SK-N-SH treated with all-trans-retinoic acid at 6 μM for 48 hours (cell line): ENCODE results near the gene NOL3.
A peak's percentile ranks its signal among the peaks of the same experiment; 100 is the strongest.

Experiments
- ATAC-seq: fragments of 200-7000 bp; cut with Tn5 transposase; 3 replicates; pipeline ENCODE4 v1.9.1; 2020; ENCODE audit warnings: mild to moderate bottlenecking, moderate library complexity
- BACH2 ChIP-seq: fragments of 250-450 bp; sonication (Bioruptor Pico); IDR thresholded peaks from 2 replicates; pipeline ENCODE4 v1.9.0; 2021; ENCODE audit warnings: mild to moderate bottlenecking, borderline replicate concordance
- CSDC2 ChIP-seq: fragments of 250-450 bp; sonication (Bioruptor Pico); IDR thresholded peaks from 2 replicates; pipeline ENCODE4 v1.5.0; 2020; ENCODE audit warnings: mild to moderate bottlenecking, moderate library complexity
- ESRRG ChIP-seq: fragments of 250-450 bp; sonication (Bioruptor Pico); IDR thresholded peaks from 2 replicates; pipeline ENCODE4 v1.6.1; 2021; ENCODE audit warnings: mild to moderate bottlenecking
- GLIS3 ChIP-seq: fragments of 250-450 bp; sonication (Bioruptor Pico); IDR thresholded peaks from 2 replicates; pipeline ENCODE4 v1.5.0; 2020; ENCODE audit warnings: mild to moderate bottlenecking, moderate library complexity
- ISL1 ChIP-seq: fragments of 250-450 bp; sonication (Bioruptor Pico); IDR thresholded peaks from 2 replicates; pipeline ENCODE4 v2.1.2; 2022; ENCODE audit warnings: mild to moderate bottlenecking, moderate library complexity
- OSR1 ChIP-seq: fragments of 250-450 bp; sonication (Bioruptor Pico); IDR thresholded peaks from 2 replicates; pipeline ENCODE4 v1.8.0; 2022; ENCODE audit warnings: moderate library complexity, mild to moderate bottlenecking, inconsistent platforms
- PPARA ChIP-seq: fragments of 250-450 bp; sonication (Bioruptor Pico); IDR thresholded peaks from 2 replicates; pipeline ENCODE4 v1.5.0; 2020; ENCODE audit warnings: mild to moderate bottlenecking, borderline replicate concordance
- RARB ChIP-seq: fragments of 250-450 bp; sonication (Bioruptor Pico); IDR thresholded peaks from 2 replicates; pipeline ENCODE4 v1.8.0; 2021; ENCODE audit warnings: mild to moderate bottlenecking, moderate library complexity
- SNAI2 ChIP-seq: fragments of 250-450 bp; sonication (Bioruptor Pico); IDR thresholded peaks from 2 replicates; pipeline ENCODE4 v1.5.0; 2020; ENCODE audit warnings: mild to moderate bottlenecking, moderate library complexity
- TCF4 ChIP-seq: fragments of 250-450 bp; sonication (Bioruptor Pico); IDR thresholded peaks from 2 replicates; pipeline ENCODE4 v1.8.0; 2021; ENCODE audit warnings: mild to moderate bottlenecking, moderate library complexity, borderline replicate concordance
- ZC3H10 ChIP-seq: fragments of 250-450 bp; sonication (Bioruptor Pico); IDR thresholded peaks from 2 replicates; pipeline ENCODE4 v1.5.1; 2021; ENCODE audit warnings: mild to moderate bottlenecking, moderate library complexity
- ZFP3 ChIP-seq: fragments of 250-450 bp; sonication (Bioruptor Pico); IDR thresholded peaks from 2 replicates; pipeline ENCODE4 v1.5.0; 2020; ENCODE audit warnings: mild to moderate bottlenecking, moderate library complexity
- ZFP30 ChIP-seq: fragments of 450-650 bp; formaldehyde crosslinking; IDR thresholded peaks from 2 replicates; pipeline ENCODE4 v1.5.0; 2022; ENCODE audit warnings: mild to moderate bottlenecking, moderate library complexity
- ZNF565 ChIP-seq: fragments of 450-650 bp; formaldehyde crosslinking; conservative IDR thresholded peaks from 2 replicates; pipeline ENCODE4 v1.5.0; 2020; ENCODE audit warnings: low read depth, mild to moderate bottlenecking, moderate library complexity
- ZNF70 ChIP-seq: fragments of 450-650 bp; formaldehyde crosslinking; IDR thresholded peaks from 2 replicates; pipeline ENCODE4 v1.5.0; 2020; ENCODE audit warnings: mild to moderate bottlenecking, moderate library complexity
- ZNF8 ChIP-seq: fragments of 450-650 bp; formaldehyde crosslinking; IDR thresholded peaks from 2 replicates; pipeline ENCODE4 v1.5.0; 2020; ENCODE audit warnings: mild to moderate bottlenecking, moderate library complexity
- TF ChIP-seq, protein P1 (sequence below): fragments of 250-450 bp; sonication (Bioruptor Pico); IDR thresholded peaks from 2 replicates; pipeline ENCODE4 v1.8.0; 2020; ENCODE audit warnings: mild to moderate bottlenecking, moderate library complexity, borderline replicate concordance
- TF ChIP-seq, protein P2 (sequence below): fragments of 250-450 bp; sonication (Bioruptor Pico); IDR thresholded peaks from 2 replicates; pipeline ENCODE4 v1.5.1; 2021; ENCODE audit warnings: mild to moderate bottlenecking, moderate library complexity
- TF ChIP-seq, protein P3 (sequence below): fragments of 250-450 bp; sonication (Bioruptor Pico); IDR thresholded peaks from 2 replicates; pipeline ENCODE4 v1.8.0; 2021; ENCODE audit warnings: low read depth, mild to moderate bottlenecking, moderate library complexity, borderline replicate concordance
- TF ChIP-seq, protein P4 (sequence below): fragments of 250-450 bp; sonication (Bioruptor Pico); IDR thresholded peaks from 2 replicates; pipeline ENCODE4 v1.5.0; 2020; ENCODE audit warnings: mild to moderate bottlenecking, moderate library complexity
- TF ChIP-seq, protein P5 (sequence below): fragments of 250-450 bp; sonication (Bioruptor Pico); IDR thresholded peaks from 2 replicates; pipeline ENCODE4 v1.5.1; 2020; ENCODE audit warnings: low read depth, mild to moderate bottlenecking, moderate library complexity

Gene NOL3

DNA sequence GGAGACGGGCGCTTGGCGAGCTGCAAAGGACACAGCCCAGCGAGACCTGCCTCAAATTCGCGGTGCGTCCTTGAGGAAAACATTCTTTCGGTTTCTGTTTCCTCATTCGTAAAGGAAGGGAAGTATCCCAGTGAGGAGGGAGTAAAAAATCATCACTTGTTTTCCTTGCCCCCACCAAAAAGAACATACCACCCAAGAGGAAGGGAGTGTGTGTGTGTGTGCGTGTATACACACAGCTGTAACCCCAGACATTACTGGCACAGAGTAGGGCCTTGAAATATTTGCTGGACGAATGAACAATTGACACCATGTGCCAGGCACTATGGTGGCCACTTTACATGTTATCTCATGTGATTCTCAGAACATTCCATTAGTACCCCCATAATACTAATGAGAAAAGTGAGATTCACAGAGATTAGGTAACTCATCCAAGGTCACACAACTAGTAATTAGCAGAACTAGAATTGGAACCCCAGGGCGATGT lies 15.4 kb downstream of the NOL3 start (continued):
- TF ChIP-seq ZC3H10 (CRISPR knock-in tag) = no peak
- no peak for TF ChIP-seq ZNF565
- TF ChIP-seq RARB (CRISPR knock-in tag) = no peak
- TF ChIP-seq ISL1 = no peak
- no peak for TF ChIP-seq ZNF8 (CRISPR knock-in tag)
- no peak for TF ChIP-seq BACH2 (CRISPR knock-in tag)
- TF ChIP-seq CSDC2 = no peak
- no peak for TF ChIP-seq SNAI2 (CRISPR knock-in tag)

DNA sequence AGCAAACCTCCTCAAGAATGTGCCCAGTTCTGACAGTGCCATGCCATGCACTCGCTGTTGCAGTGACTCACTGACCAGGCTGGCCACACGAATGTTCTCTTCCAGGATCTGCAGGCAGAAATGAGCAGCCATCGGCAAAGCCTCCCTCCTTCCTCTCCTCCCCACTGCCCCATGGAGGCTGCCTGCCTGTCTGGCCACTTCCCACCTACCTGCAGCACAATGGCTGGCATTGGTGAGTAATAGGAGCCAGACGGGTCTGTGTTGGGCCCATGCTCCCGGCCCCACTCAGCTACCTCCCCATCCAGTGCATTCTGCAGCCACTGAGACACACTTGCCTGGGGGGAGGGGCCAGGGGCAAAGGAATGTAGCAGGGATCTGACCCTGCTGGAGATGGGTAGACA lies 16.2 kb downstream of the NOL3 start:
- TF ChIP-seq ZFP30 (CRISPR knock-in tag) (no peak), TCF4 (CRISPR knock-in tag) (no peak), OSR1 (CRISPR knock-in tag) (no peak), ZNF565 (no peak), BACH2 (CRISPR knock-in tag) (no peak), ZNF70 (CRISPR knock-in tag) (no peak), PPARA (no peak)
- TF ChIP-seq, protein P1, sequence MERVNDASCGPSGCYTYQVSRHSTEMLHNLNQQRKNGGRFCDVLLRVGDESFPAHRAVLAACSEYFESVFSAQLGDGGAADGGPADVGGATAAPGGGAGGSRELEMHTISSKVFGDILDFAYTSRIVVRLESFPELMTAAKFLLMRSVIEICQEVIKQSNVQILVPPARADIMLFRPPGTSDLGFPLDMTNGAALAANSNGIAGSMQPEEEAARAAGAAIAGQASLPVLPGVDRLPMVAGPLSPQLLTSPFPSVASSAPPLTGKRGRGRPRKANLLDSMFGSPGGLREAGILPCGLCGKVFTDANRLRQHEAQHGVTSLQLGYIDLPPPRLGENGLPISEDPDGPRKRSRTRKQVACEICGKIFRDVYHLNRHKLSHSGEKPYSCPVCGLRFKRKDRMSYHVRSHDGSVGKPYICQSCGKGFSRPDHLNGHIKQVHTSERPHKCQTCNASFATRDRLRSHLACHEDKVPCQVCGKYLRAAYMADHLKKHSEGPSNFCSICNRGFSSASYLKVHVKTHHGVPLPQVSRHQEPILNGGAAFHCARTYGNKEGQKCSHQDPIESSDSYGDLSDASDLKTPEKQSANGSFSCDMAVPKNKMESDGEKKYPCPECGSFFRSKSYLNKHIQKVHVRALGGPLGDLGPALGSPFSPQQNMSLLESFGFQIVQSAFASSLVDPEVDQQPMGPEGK (CRISPR knock-in tag) = no peak
- TF ChIP-seq, protein P2, sequence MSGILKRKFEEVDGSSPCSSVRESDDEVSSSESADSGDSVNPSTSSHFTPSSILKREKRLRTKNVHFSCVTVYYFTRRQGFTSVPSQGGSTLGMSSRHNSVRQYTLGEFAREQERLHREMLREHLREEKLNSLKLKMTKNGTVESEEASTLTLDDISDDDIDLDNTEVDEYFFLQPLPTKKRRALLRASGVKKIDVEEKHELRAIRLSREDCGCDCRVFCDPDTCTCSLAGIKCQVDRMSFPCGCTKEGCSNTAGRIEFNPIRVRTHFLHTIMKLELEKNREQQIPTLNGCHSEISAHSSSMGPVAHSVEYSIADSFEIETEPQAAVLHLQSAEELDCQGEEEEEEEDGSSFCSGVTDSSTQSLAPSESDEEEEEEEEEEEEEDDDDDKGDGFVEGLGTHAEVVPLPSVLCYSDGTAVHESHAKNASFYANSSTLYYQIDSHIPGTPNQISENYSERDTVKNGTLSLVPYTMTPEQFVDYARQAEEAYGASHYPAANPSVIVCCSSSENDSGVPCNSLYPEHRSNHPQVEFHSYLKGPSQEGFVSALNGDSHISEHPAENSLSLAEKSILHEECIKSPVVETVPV (CRISPR knock-in tag) = no peak
- TF ChIP-seq, protein P3, sequence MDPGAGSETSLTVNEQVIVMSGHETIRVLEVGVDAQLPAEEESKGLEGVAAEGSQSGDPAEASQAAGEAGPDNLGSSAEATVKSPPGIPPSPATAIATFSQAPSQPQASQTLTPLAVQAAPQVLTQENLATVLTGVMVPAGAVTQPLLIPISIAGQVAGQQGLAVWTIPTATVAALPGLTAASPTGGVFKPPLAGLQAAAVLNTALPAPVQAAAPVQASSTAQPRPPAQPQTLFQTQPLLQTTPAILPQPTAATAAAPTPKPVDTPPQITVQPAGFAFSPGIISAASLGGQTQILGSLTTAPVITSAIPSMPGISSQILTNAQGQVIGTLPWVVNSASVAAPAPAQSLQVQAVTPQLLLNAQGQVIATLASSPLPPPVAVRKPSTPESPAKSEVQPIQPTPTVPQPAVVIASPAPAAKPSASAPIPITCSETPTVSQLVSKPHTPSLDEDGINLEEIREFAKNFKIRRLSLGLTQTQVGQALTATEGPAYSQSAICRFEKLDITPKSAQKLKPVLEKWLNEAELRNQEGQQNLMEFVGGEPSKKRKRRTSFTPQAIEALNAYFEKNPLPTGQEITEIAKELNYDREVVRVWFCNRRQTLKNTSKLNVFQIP (CRISPR knock-in tag) = no peak
- peak; percentile 23 for ATAC-seq

DNA sequence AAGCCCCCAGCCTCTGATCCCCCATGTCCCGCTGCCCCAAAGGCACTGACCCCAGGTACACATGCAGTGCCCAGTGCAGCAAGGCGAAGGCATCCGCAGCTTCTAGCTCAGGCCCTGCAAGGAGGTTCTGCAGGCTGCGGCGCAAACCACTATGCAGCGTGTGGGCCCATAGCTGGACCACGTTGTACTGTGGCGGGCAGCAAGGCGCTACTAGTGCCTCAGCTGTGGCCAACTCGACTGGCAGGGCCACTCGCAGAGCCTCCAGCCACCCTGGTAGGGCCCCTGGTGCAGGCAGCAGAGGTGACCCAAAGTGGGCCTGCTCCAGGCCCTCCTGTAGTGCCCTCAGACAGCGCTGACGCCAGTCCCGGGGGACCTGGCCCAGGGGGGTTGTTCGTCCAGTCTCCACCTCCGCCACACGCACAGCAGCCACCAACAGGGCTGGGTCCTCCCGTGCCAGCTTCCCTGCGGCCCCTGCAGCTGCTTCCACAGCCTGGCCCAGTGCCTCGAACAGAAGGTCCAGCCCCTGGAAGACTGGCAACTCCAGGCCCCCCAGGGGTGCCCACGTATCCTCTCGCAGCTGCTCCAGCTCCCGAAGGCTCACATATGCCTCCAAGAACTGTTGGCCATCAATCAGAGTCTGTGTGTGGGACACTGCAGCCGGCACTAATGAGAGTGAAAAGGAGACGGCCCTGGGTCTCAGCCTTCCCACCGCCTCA lies 17.0 kb downstream of the NOL3 start:
- TF ChIP-seq ZFP30 (CRISPR knock-in tag) = no peak
- no peak for TF ChIP-seq ESRRG (CRISPR knock-in tag)
- TF ChIP-seq, protein P2 (CRISPR knock-in tag) = no peak
- no peak for TF ChIP-seq BACH2 (CRISPR knock-in tag)
- TF ChIP-seq ZNF70 (CRISPR knock-in tag) = no peak
- TF ChIP-seq, protein P4, sequence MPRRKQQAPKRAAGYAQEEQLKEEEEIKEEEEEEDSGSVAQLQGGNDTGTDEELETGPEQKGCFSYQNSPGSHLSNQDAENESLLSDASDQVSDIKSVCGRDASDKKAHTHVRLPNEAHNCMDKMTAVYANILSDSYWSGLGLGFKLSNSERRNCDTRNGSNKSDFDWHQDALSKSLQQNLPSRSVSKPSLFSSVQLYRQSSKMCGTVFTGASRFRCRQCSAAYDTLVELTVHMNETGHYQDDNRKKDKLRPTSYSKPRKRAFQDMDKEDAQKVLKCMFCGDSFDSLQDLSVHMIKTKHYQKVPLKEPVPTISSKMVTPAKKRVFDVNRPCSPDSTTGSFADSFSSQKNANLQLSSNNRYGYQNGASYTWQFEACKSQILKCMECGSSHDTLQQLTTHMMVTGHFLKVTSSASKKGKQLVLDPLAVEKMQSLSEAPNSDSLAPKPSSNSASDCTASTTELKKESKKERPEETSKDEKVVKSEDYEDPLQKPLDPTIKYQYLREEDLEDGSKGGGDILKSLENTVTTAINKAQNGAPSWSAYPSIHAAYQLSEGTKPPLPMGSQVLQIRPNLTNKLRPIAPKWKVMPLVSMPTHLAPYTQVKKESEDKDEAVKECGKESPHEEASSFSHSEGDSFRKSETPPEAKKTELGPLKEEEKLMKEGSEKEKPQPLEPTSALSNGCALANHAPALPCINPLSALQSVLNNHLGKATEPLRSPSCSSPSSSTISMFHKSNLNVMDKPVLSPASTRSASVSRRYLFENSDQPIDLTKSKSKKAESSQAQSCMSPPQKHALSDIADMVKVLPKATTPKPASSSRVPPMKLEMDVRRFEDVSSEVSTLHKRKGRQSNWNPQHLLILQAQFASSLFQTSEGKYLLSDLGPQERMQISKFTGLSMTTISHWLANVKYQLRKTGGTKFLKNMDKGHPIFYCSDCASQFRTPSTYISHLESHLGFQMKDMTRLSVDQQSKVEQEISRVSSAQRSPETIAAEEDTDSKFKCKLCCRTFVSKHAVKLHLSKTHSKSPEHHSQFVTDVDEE = no peak
- no peak for TF ChIP-seq GLIS3 (CRISPR knock-in tag)
- TF ChIP-seq, protein P5, sequence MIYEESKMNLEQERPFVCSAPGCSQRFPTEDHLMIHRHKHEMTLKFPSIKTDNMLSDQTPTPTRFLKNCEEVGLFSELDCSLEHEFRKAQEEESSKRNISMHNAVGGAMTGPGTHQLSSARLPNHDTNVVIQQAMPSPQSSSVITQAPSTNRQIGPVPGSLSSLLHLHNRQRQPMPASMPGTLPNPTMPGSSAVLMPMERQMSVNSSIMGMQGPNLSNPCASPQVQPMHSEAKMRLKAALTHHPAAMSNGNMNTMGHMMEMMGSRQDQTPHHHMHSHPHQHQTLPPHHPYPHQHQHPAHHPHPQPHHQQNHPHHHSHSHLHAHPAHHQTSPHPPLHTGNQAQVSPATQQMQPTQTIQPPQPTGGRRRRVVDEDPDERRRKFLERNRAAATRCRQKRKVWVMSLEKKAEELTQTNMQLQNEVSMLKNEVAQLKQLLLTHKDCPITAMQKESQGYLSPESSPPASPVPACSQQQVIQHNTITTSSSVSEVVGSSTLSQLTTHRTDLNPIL = no peak
- TF ChIP-seq ZFP3 (CRISPR knock-in tag) = no peak
- no peak for TF ChIP-seq CSDC2
- no peak for TF ChIP-seq OSR1 (CRISPR knock-in tag)
- no peak for TF ChIP-seq ZNF8 (CRISPR knock-in tag)
- no peak for TF ChIP-seq ISL1
- TF ChIP-seq SNAI2 (CRISPR knock-in tag) = no peak
- TF ChIP-seq, protein P3 (CRISPR knock-in tag) = no peak
- no peak for ATAC-seq
